PC-3 (cell line): Measurements from ENCODE around the gene PLSCR1.

Experiments used
- EZH2 ChIP-seq: fragments of 300-600 bp; sonication (generic); IDR thresholded peaks from one replicate; pipeline ENCODE4 v1.6.1; 2017; ENCODE audit warnings: antibody characterized with exemption, mild to moderate bottlenecking, low read length; ENCODE audit not compliant: unreplicated experiment
- EZH2phosphoT487 ChIP-seq: fragments of 300-600 bp; sonication (generic); IDR thresholded peaks from 2 replicates; pipeline ENCODE4 v1.6.1; 2018; ENCODE audit warnings: mild to moderate bottlenecking, antibody characterized with exemption, low read length, borderline replicate concordance
- TF ChIP-seq, protein P1 (sequence below): fragments of 300-600 bp; sonication (generic); conservative IDR thresholded peaks from 2 replicates; pipeline ENCODE4 v1.5.1; 2017; ENCODE audit warnings: antibody characterized with exemption, low read depth, mild to moderate bottlenecking, low read length

- TF ChIP-seq, protein P1, sequence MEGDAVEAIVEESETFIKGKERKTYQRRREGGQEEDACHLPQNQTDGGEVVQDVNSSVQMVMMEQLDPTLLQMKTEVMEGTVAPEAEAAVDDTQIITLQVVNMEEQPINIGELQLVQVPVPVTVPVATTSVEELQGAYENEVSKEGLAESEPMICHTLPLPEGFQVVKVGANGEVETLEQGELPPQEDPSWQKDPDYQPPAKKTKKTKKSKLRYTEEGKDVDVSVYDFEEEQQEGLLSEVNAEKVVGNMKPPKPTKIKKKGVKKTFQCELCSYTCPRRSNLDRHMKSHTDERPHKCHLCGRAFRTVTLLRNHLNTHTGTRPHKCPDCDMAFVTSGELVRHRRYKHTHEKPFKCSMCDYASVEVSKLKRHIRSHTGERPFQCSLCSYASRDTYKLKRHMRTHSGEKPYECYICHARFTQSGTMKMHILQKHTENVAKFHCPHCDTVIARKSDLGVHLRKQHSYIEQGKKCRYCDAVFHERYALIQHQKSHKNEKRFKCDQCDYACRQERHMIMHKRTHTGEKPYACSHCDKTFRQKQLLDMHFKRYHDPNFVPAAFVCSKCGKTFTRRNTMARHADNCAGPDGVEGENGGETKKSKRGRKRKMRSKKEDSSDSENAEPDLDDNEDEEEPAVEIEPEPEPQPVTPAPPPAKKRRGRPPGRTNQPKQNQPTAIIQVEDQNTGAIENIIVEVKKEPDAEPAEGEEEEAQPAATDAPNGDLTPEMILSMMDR, result no peak
- no peak for TF ChIP-seq EZH2
- no peak for TF ChIP-seq EZH2phosphoT487
Measured at GRCh38 chr3:146471012-146471411, 73.4 kb downstream of the PLSCR1 start.
